Esophagus squamous epithelium (tissue), 4 donors: Measurements from ENCODE around the gene EHBP1.

ENCODE experiments used
- POLR2A ChIP-seq, 4 donors: fragments of 450-650 bp; IDR thresholded peaks; one replicate each; pipeline ENCODE4 v1.6.1; 2017; ENCODE audit warnings: antibody characterized with exemption in 4 of 4, mild to moderate bottlenecking in 4 of 4, moderate library complexity in 3 of 4
- TF ChIP-seq, protein P1 (sequence below), 6 experiments: fragments of 450-650 bp in 4 of 6; fragments of 200-600 bp in 2 of 6; sonication (generic) in 2 of 6; IDR thresholded peaks; one replicate each; pipeline ENCODE4 v1.5.1; 2016 to 2019; ENCODE audit warnings: antibody characterized with exemption in 6 of 6, mild to moderate bottlenecking in 4 of 6, moderate library complexity in 4 of 6

GRCh38 chr2:62741127-62741526, 35.6 kb downstream of the EHBP1 start:
- TF ChIP-seq, protein P1, sequence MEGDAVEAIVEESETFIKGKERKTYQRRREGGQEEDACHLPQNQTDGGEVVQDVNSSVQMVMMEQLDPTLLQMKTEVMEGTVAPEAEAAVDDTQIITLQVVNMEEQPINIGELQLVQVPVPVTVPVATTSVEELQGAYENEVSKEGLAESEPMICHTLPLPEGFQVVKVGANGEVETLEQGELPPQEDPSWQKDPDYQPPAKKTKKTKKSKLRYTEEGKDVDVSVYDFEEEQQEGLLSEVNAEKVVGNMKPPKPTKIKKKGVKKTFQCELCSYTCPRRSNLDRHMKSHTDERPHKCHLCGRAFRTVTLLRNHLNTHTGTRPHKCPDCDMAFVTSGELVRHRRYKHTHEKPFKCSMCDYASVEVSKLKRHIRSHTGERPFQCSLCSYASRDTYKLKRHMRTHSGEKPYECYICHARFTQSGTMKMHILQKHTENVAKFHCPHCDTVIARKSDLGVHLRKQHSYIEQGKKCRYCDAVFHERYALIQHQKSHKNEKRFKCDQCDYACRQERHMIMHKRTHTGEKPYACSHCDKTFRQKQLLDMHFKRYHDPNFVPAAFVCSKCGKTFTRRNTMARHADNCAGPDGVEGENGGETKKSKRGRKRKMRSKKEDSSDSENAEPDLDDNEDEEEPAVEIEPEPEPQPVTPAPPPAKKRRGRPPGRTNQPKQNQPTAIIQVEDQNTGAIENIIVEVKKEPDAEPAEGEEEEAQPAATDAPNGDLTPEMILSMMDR (IDR thresholded peaks at IDR 0.05) = no peak
- no peak for TF ChIP-seq POLR2A (IDR thresholded peaks at IDR 0.05)
